Measurements from ENCODE around the gene TUBG2.

TUBG2 gene

GRCh38 chr17:42667088-42667951, 8.2 kb downstream of the TUBG2 start:
- Histone ChIP-seq H3K4me2 (ENCODE audit: low read depth, low read length, poor library complexity, severe bottlenecking) (no peak overlapping the region), H3K9ac (ENCODE audit: low read length) (no peak overlapping the region)

GRCh38 chr17:42669705-42669976, 10.6 kb downstream of the TUBG2 start:
- H3K27me3 ChIP-seq (ENCODE audit: low read length): no peaks in the 10 kb centered on the region
- H3K79me2 ChIP-seq (ENCODE audit: insufficient read depth, low read length): no peaks in the 10 kb centered on the region
- no peaks in the 10 kb centered on the region for H3K36me3 ChIP-seq (ENCODE audit: low read length)
- H3K9ac ChIP-seq (ENCODE audit: low read length): no peak overlapping the region
- H3K4me3 ChIP-seq (ENCODE audit: insufficient read depth, low read length, poor library complexity, severe bottlenecking): no peak overlapping the region
- H3K9me2 ChIP-seq (replicated peaks; ENCODE audit: insufficient read depth, low read length): no peaks in the 10 kb centered on the region
- H4K20me1 ChIP-seq (ENCODE audit: low read depth, low read length): no peaks in the 10 kb centered on the region
- no peak overlapping the region for H3K27ac ChIP-seq (ENCODE audit: low read depth, low read length)
- no peaks in the 10 kb centered on the region for H3F3A ChIP-seq (ENCODE audit: insufficient read depth)
- no peak for TF ChIP-seq CTCF (IDR thresholded peaks at IDR 0.05; ENCODE audit: insufficient read depth, low read length, poor library complexity, severe bottlenecking)
- TF ChIP-seq EZH2phosphoT487 (conservative IDR thresholded peaks at IDR 0.05; ENCODE audit: low read length): no peak
- no peak overlapping the region for H2AFZ ChIP-seq (ENCODE audit: low read depth, low read length, severe bottlenecking)
- H3K4me2 ChIP-seq (ENCODE audit: low read depth, low read length, poor library complexity, severe bottlenecking): no peak overlapping the region
- H3K9me3 ChIP-seq (ENCODE audit: insufficient read depth, low read length): no peaks in the 10 kb centered on the region

More at GRCh38 chr17:42667088-42667951, 8.2 kb downstream of the TUBG2 start:
- Histone ChIP-seq H3K27ac (ENCODE audit: low read depth, low read length) (no peak overlapping the region), H3K9me3 (ENCODE audit: insufficient read depth, low read length) (no peaks in the 10 kb centered on the region), H3K79me2 (ENCODE audit: insufficient read depth, low read length) (no peaks in the 10 kb centered on the region), H3K9me2 (replicated peaks; ENCODE audit: insufficient read depth, low read length) (no peaks in the 10 kb centered on the region), H3K27me3 (ENCODE audit: low read length) (no peaks in the 10 kb centered on the region), H2AFZ (ENCODE audit: low read depth, low read length, severe bottlenecking) (no peak overlapping the region), H3K36me3 (ENCODE audit: low read length) (no peaks in the 10 kb centered on the region), H4K20me1 (ENCODE audit: low read depth, low read length) (no peaks in the 10 kb centered on the region), H3F3A (ENCODE audit: insufficient read depth) (no peaks in the 10 kb centered on the region), H3K4me3 (ENCODE audit: insufficient read depth, low read length, poor library complexity, severe bottlenecking) (no peak overlapping the region)
- TF ChIP-seq EZH2phosphoT487 (conservative IDR thresholded peaks at IDR 0.05; ENCODE audit: low read length) (no peak), CTCF (IDR thresholded peaks at IDR 0.05; ENCODE audit: insufficient read depth, low read length, poor library complexity, severe bottlenecking) (no peak)

DNA sequence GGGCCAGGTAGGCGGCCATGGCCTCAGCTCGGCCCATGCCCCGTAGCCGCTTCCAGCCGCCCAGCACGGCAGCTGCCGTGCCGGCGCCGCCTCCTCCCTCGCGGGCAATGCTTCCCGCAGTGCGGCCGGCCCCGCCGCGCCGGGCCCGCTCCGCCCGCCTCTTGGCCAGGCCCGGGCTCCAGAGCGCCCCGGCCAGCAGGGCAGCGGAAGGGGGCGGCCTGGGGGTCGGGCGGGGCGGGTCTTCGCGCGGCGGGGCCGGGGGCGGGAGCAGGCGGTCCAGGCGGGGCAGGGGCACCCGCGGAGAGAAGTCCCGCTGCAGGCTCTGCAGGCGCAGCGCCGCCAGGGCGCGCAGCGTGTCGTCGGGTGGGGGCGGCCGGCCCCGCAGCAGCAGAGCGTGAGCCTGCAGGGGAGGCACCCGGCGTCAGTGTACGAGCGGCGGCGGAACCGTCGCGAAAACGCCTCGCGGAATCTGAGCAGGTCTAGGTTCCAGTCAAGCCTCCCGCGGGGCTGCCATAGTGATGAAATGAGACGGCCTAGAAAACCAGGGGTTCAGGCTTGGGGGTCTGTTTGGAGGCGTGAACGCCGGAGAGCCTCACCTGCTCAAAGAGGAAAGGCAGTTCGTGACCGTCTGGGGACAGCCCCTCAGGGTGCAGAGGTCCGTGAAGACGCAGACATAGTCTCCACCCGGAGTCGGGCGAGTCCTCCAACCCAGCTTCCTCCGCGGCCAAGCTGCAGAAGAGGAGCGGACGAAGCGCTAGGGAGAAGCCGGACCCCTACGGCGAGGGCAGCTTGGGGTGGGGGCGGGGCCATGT, 11.1 kb downstream of the TUBG2 start:
- H3K4me2 ChIP-seq (ENCODE audit: low read depth, low read length, poor library complexity, severe bottlenecking): peak overlapping the region; percentile 28
- H3K27me3 ChIP-seq (ENCODE audit: low read length): no peaks in the 10 kb centered on the region
- H3K27ac ChIP-seq (ENCODE audit: low read depth, low read length): no peak overlapping the region
- no peaks in the 10 kb centered on the region for H3F3A ChIP-seq (ENCODE audit: insufficient read depth)
- no peaks in the 10 kb centered on the region for H3K9me2 ChIP-seq (replicated peaks; ENCODE audit: insufficient read depth, low read length)
- H3K4me3 ChIP-seq (ENCODE audit: insufficient read depth, low read length, poor library complexity, severe bottlenecking): no peak overlapping the region
- no peaks in the 10 kb centered on the region for H3K36me3 ChIP-seq (ENCODE audit: low read length)
- no peak overlapping the region for H2AFZ ChIP-seq (ENCODE audit: low read depth, low read length, severe bottlenecking)
- TF ChIP-seq CTCF (IDR thresholded peaks at IDR 0.05; ENCODE audit: insufficient read depth, low read length, poor library complexity, severe bottlenecking) (no peak), EZH2phosphoT487 (conservative IDR thresholded peaks at IDR 0.05; ENCODE audit: low read length) (no peak)
- no peaks in the 10 kb centered on the region for H3K79me2 ChIP-seq (ENCODE audit: insufficient read depth, low read length)
- no peaks in the 10 kb centered on the region for H3K9me3 ChIP-seq (ENCODE audit: insufficient read depth, low read length)
- no peaks in the 10 kb centered on the region for H4K20me1 ChIP-seq (ENCODE audit: low read depth, low read length)
- no peak overlapping the region for H3K9ac ChIP-seq (ENCODE audit: low read length)
